ENCODE measurements around the gene GPRC5D.

Gene GPRC5D

GRCh38 chr12:12979126-12979525 is 27.2 kb upstream of the GPRC5D start:
- no peak for DNase-seq

GRCh38 chr12:12977231-12977630 is 25.3 kb upstream of the GPRC5D start:
- DNase-seq: no peak

GRCh38 chr12:12976366-12976765 is 24.4 kb upstream of the GPRC5D start:
- no peak for DNase-seq

GRCh38 chr12:12975322-12976077 is 23.5 kb upstream of the GPRC5D start:
- DNase-seq: no peak

- DNase-seq: no peak
Observed at GRCh38 chr12:12974211-12974610, 22.2 kb upstream of the GPRC5D start.

- no peak for DNase-seq
Observed at GRCh38 chr12:12973019-12973418, 21.0 kb upstream of the GPRC5D start.

- DNase-seq: no peak
Observed at GRCh38 chr12:12965836-12966235, 13.9 kb upstream of the GPRC5D start.

- no peak for DNase-seq
Observed at GRCh38 chr12:12964255-12964654, 12.3 kb upstream of the GPRC5D start.

- DNase-seq: no peak
Observed at GRCh38 chr12:12960639-12961209, 8.8 kb upstream of the GPRC5D start.

- no peak for DNase-seq
Observed at GRCh38 chr12:12958886-12959285, 6.9 kb upstream of the GPRC5D start.

GRCh38 chr12:12954878-12955625 is 3.1 kb upstream of the GPRC5D start:
- no peak for DNase-seq

GRCh38 chr12:12954356-12954755 is 2.4 kb upstream of the GPRC5D start:
- no peak for DNase-seq

- no peak for DNase-seq
Observed at GRCh38 chr12:12951504-12951903, 466 bp downstream of the GPRC5D start.

- DNase-seq: no peak
Observed at GRCh38 chr12:12947902-12948301, 4.1 kb downstream of the GPRC5D start.

- no peak for DNase-seq
Observed at GRCh38 chr12:12946686-12947355, 5.1 kb downstream of the GPRC5D start.

- DNase-seq: no peak
Observed at GRCh38 chr12:12945591-12945990, 6.4 kb downstream of the GPRC5D start.

- DNase-seq: no peak
Observed at GRCh38 chr12:12943586-12944260, 8.2 kb downstream of the GPRC5D start.

- DNase-seq: no peak
Observed at GRCh38 chr12:12941450-12942350, 10.3 kb downstream of the GPRC5D start.

- no peak for DNase-seq
Observed at GRCh38 chr12:12939888-12940287, 12.1 kb downstream of the GPRC5D start.

- DNase-seq: no peak
Observed at GRCh38 chr12:12938541-12938940, 13.4 kb downstream of the GPRC5D start.

- no peak for DNase-seq
Observed at GRCh38 chr12:12936983-12937491, 14.9 kb downstream of the GPRC5D start.

GRCh38 chr12:12934556-12934955 is 17.4 kb downstream of the GPRC5D start:
- DNase-seq: no peak
